ENCODE measurements around the gene TMEM62. TPM values are rescaled to one million over a fixed set of nuclear protein-coding genes. Genes with fewer than 3 reads are reported as not detected.

The TMEM62 gene
- total RNA-seq, 2 donors from 2014 or later: 33.0 to 34.2 TPM

GRCh38 chr15:43105778-43106485 is 27.5 kb upstream of the TMEM62 start, which contains the start of gene UBR1:
Gene UBR1, minus strand, starts transcription at chr15:43106038. Its CDS starts 16 bp downstream, at chr15:43106022.
- no peaks in the 10 kb centered on the region for H3K9me3 ChIP-seq
- H3K27ac ChIP-seq: peak within 1 kb of the TSS; percentile 89
- peak within 1 kb of the TSS; percentile 74 for H3K9ac ChIP-seq (ENCODE audit: low read depth in 2 of 2, low read length in 2 of 2)
- DNase-seq: peak; percentile 89
- peak within 1 kb of the TSS; percentile 75 for H3K4me3 ChIP-seq
- peaks cover 10% of the 10 kb centered on the region for H3K4me1 ChIP-seq
- TF ChIP-seq CTCF (IDR thresholded peaks at IDR 0.05): no peak
- intact Hi-C loops (cut with DNase I): loop anchor here (10.0 kb wide), 1 partner anchor 79 kb away; the partner anchor contains the start of gene CCNDBP1
- H3K36me3 ChIP-seq: no peaks in the 10 kb centered on the region
- H3K27me3 ChIP-seq: no peaks in the 10 kb centered on the region

- H3K36me3 ChIP-seq: no peaks in the 10 kb centered on the region
- TF ChIP-seq CTCF (IDR thresholded peaks at IDR 0.05): no peak
- H3K9me3 ChIP-seq: no peaks in the 10 kb centered on the region
- H3K27me3 ChIP-seq: no peaks in the 10 kb centered on the region
- peak overlapping the region; percentile 89 for H3K27ac ChIP-seq
- H3K9ac ChIP-seq (ENCODE audit: low read depth in 2 of 2, low read length in 2 of 2): peak overlapping the region; percentile 74
- DNase-seq: no peak
- H3K4me3 ChIP-seq: peak overlapping the region; percentile 75
- intact Hi-C loops (cut with DNase I): loop anchor here (10.0 kb wide), 1 partner anchor 78 kb away; the partner anchor contains the start of gene CCNDBP1
- peaks cover 10% of the 10 kb centered on the region for H3K4me1 ChIP-seq
Measured at GRCh38 chr15:43106486-43106829, 26.9 kb upstream of the TMEM62 start.

GRCh38 chr15:43107751-43108150 is 25.6 kb upstream of the TMEM62 start:
- H3K4me3 ChIP-seq: no peak overlapping the region
- intact Hi-C loops (cut with DNase I): loop anchor here (10.0 kb wide), 1 partner anchor 77 kb away; the partner anchor contains the start of gene CCNDBP1
- H3K27me3 ChIP-seq: no peaks in the 10 kb centered on the region
- no peak overlapping the region for H3K27ac ChIP-seq
- no peak for DNase-seq
- no peaks in the 10 kb centered on the region for H3K9me3 ChIP-seq
- TF ChIP-seq CTCF (IDR thresholded peaks at IDR 0.05): no peak
- no peak overlapping the region for H3K9ac ChIP-seq (ENCODE audit: low read depth in 2 of 2, low read length in 2 of 2)
- H3K4me1 ChIP-seq: peaks cover 10% of the 10 kb centered on the region
- no peaks in the 10 kb centered on the region for H3K36me3 ChIP-seq

GRCh38 chr15:43111354-43111753 is 22.0 kb upstream of the TMEM62 start:
- H3K4me1 ChIP-seq: no peaks in the 10 kb centered on the region
- H3K4me3 ChIP-seq: no peak overlapping the region
- intact Hi-C loops (cut with DNase I): no loop called here
- H3K9me3 ChIP-seq: no peaks in the 10 kb centered on the region
- TF ChIP-seq CTCF (IDR thresholded peaks at IDR 0.05): no peak
- no peaks in the 10 kb centered on the region for H3K36me3 ChIP-seq
- H3K27ac ChIP-seq: no peak overlapping the region
- H3K9ac ChIP-seq (ENCODE audit: low read depth in 2 of 2, low read length in 2 of 2): no peak overlapping the region
- no peaks in the 10 kb centered on the region for H3K27me3 ChIP-seq
- DNase-seq: no peak

- no peak for DNase-seq
- intact Hi-C loops (cut with DNase I): no loop called here
- Histone ChIP-seq H3K36me3 (no peaks in the 10 kb centered on the region), H3K9me3 (no peaks in the 10 kb centered on the region), H3K27me3 (no peaks in the 10 kb centered on the region), H3K9ac (ENCODE audit: low read depth in 2 of 2, low read length in 2 of 2) (no peak overlapping the region), H3K4me1 (no peaks in the 10 kb centered on the region), H3K4me3 (no peak overlapping the region), H3K27ac (no peak overlapping the region)
- no peak for TF ChIP-seq CTCF (IDR thresholded peaks at IDR 0.05)
Measured at GRCh38 chr15:43118286-43118685, 15.1 kb upstream of the TMEM62 start.
